Cardiac muscle cell (in vitro differentiated cells and primary cell): ENCODE data around the gene HS6ST3. TPM values are rescaled to one million over a fixed set of nuclear protein-coding genes. Genes with fewer than 3 reads are reported as not detected.

Experiments used
- DNase-seq, 2 donors: peaks; one replicate each; pipeline versions ENCODE4 v3.0.0 to v3.0.0-alpha.2; 2010 to 2017; ENCODE audit warnings: low read depth in 1 of 2, low spot score in 1 of 2
- H3K27ac ChIP-seq: fragments of 200-600 bp; sonication (generic); 2 replicates; pipeline ENCODE4 v1.5.1; 2016
- H3K27me3 ChIP-seq: fragments of 200-600 bp; sonication (generic); 2 replicates; pipeline ENCODE4 v1.6.0; 2016; ENCODE audit warnings: control low read depth
- H3K36me3 ChIP-seq: fragments of 200-600 bp; sonication (generic); 2 replicates; pipeline ENCODE4 v1.5.1; 2016; ENCODE audit warnings: control low read depth
- H3K4me1 ChIP-seq: fragments of 200-600 bp; sonication (generic); 2 replicates; pipeline ENCODE4 v1.8.1; 2017; ENCODE audit warnings: low read depth, mild to moderate bottlenecking, mixed run types
- H3K4me3 ChIP-seq: fragments of 200-600 bp; sonication (generic); 2 replicates; pipeline ENCODE4 v1.5.1; 2016; ENCODE audit warnings: mild to moderate bottlenecking
- H3K9me3 ChIP-seq: fragments of 200-600 bp; sonication (generic); 2 replicates; pipeline ENCODE4 v1.5.1; 2017; ENCODE audit warnings: low read depth, mild to moderate bottlenecking, control low read depth
- polyA plus RNA-seq: library from polyadenylated mRNA; unstranded; fragments of >200 nt; fragmentation: Nextera tagmentation; extraction: Ambion mirVana; gene quantifications from 2 replicates; pipeline ENCODE4 v1.2.1, GENCODE V29; 2016
- total RNA-seq: library from RNA; depleted of rRNA; stranded (reverse); fragments of >200 nt; gene quantifications from 2 replicates; pipeline ENCODE4 v1.2.3, GENCODE V29; 2016
- TF ChIP-seq, protein P1 (sequence below): IDR thresholded peaks from 2 replicates; pipeline ENCODE4 v1.5.1; 2012; ENCODE audit warnings: low read depth, mild to moderate bottlenecking, low read length

Gene HS6ST3
- total and polyA plus RNA-seq, 2 experiments from 2014 or later: 0.38 to 0.39 TPM

DNA sequence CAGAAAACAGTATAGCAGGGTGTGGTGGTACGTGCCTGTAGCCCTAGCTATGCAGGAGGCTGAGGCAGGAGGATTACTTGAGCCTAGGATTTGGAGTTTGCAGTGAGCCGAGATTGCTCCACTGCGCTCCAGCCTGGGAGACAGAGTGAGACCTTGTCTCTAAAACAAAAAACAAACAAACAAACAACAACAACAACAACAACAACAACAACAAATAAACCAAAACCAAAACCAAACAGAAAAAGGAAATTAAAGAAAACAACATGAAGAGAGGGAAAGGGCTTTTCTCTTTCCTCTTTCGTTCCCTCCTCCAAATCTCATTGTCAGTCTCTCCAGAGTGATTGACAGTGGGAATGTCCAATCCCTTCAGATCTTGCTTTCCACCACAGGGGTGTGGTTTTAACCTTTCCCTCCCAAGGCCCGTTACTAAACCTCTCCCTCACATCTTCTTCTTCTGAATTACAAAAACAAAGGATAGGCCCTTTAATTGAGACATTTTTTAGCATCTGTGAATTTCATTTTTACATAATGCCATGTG lies 341.2 kb downstream of the HS6ST3 start:
- H3K9me3 ChIP-seq: no peaks in the 10 kb centered on the region
- no peak overlapping the region for H3K4me3 ChIP-seq
- no peak overlapping the region for H3K27ac ChIP-seq
- TF ChIP-seq, protein P1, sequence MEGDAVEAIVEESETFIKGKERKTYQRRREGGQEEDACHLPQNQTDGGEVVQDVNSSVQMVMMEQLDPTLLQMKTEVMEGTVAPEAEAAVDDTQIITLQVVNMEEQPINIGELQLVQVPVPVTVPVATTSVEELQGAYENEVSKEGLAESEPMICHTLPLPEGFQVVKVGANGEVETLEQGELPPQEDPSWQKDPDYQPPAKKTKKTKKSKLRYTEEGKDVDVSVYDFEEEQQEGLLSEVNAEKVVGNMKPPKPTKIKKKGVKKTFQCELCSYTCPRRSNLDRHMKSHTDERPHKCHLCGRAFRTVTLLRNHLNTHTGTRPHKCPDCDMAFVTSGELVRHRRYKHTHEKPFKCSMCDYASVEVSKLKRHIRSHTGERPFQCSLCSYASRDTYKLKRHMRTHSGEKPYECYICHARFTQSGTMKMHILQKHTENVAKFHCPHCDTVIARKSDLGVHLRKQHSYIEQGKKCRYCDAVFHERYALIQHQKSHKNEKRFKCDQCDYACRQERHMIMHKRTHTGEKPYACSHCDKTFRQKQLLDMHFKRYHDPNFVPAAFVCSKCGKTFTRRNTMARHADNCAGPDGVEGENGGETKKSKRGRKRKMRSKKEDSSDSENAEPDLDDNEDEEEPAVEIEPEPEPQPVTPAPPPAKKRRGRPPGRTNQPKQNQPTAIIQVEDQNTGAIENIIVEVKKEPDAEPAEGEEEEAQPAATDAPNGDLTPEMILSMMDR: no peak
- H3K4me1 ChIP-seq: no peaks in the 10 kb centered on the region
- H3K36me3 ChIP-seq: no peaks in the 10 kb centered on the region
- no peaks in the 10 kb centered on the region for H3K27me3 ChIP-seq
- DNase-seq: no peak

DNA sequence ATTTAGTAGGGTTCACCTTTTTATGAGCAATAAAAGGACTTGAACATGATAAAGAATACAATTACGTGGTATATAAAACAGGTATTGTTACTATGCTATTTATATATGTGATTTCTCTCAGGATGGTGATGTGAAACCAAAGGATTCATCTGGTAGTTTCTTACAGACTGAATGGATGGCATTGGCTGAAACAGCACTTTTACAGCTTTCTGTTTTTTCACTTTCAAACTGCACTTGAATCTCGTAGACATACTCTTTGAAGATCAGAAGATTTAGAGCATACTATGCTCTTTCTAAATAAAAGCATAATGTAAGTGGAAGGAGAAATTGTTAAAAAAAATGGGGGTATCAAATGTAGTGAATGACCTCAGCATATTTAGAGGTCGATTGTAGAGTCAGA lies 354.8 kb downstream of the HS6ST3 start:
- Histone ChIP-seq H3K4me3 (no peak overlapping the region), H3K9me3 (no peaks in the 10 kb centered on the region), H3K4me1 (no peaks in the 10 kb centered on the region), H3K27me3 (no peaks in the 10 kb centered on the region), H3K27ac (no peak overlapping the region), H3K36me3 (no peaks in the 10 kb centered on the region)
- TF ChIP-seq, protein P1: no peak
- DNase-seq: no peak

DNA sequence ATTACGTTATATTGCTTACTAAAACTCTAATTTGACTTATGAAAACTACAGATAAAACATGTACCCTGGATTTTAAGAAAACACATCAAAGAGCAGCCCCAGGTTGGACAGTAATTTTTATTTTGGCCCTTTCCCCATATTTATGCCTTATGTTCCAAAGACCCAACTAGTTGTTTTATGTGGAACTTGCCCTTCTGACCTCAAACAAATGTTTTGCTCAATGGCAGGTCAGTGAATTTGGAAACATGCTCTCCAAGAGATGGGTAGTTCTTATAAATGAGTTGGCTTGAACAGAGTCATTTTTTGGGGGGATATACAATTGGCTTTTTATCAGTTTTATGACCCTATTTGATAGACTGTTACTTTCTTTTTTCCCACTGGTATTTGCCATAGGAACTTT lies 360.0 kb downstream of the HS6ST3 start:
- Histone ChIP-seq H3K36me3 (no peaks in the 10 kb centered on the region), H3K9me3 (no peaks in the 10 kb centered on the region), H3K4me3 (no peak overlapping the region), H3K4me1 (no peaks in the 10 kb centered on the region), H3K27ac (no peak overlapping the region), H3K27me3 (no peaks in the 10 kb centered on the region)
- DNase-seq: no peak
- TF ChIP-seq, protein P1: no peak

DNA sequence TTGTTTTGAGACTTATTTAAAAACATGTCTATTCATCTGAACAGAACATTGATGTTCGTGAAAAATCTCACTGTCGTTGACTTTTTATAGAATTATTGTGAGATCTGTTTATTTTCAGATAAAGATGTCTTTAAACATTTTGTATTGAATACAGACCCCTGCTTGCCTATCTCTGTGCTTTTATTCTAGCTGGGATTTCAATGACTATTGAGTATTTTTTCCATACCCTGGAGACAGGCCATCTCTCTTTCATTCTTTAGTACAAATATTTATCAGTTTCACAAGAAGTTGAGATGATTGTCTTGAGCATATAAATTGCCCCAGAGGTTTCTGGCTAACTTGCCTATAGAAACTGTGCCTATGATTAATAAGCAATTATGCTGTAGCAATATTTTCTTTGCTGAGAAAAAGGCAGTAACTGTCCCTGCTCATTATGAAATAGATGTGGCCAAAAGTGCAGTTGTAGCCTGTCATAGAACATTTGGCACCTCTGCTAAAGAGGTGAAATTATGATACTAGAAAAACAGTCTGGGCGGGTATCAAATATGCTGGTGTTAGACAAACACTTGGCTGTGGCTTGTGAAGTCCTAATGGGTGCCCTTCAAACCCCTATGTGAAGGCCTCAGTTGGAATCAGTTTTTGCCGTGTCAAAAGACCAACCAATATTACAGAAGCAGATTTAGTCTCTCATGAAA lies 360.6 kb downstream of the HS6ST3 start:
- Histone ChIP-seq H3K4me1 (no peaks in the 10 kb centered on the region), H3K4me3 (no peak overlapping the region), H3K27me3 (no peaks in the 10 kb centered on the region), H3K9me3 (no peaks in the 10 kb centered on the region), H3K36me3 (no peaks in the 10 kb centered on the region), H3K27ac (no peak overlapping the region)
- no peak for DNase-seq
- TF ChIP-seq, protein P1: no peak

DNA sequence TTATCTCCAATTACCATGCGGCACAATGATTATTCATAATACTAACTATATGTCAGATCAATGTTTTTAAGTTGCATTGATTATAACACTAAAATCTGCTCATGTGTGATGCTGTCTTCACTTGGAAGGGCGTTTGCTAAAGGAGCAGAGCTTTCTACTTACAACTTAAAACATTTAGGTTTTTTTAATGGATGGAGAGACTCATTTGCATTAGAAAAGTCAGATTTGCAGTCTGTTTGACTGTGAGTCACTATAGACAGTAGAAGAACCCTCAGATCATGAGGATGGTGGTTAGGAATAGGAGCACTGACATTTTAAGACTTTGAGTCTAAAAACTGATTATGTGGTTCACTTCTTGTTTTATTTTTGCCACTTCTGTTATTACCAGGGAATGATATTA lies 364.6 kb downstream of the HS6ST3 start:
- H3K4me3 ChIP-seq: no peak overlapping the region
- no peaks in the 10 kb centered on the region for H3K36me3 ChIP-seq
- H3K27ac ChIP-seq: no peak overlapping the region
- DNase-seq: no peak
- TF ChIP-seq, protein P1: no peak
- H3K4me1 ChIP-seq: no peaks in the 10 kb centered on the region
- no peaks in the 10 kb centered on the region for H3K9me3 ChIP-seq
- no peaks in the 10 kb centered on the region for H3K27me3 ChIP-seq
